ENCODE measurements around the gene DAAM2. TPM values are rescaled to one million over a fixed set of nuclear protein-coding genes. Genes with fewer than 3 reads are reported as not detected.

The DAAM2 gene
- total and polyA plus RNA-seq, 2 donors (not counting 3 experiments of a cell fraction or from before 2014, with no cell fraction given) = 0.42 to 0.44 TPM

DNA sequence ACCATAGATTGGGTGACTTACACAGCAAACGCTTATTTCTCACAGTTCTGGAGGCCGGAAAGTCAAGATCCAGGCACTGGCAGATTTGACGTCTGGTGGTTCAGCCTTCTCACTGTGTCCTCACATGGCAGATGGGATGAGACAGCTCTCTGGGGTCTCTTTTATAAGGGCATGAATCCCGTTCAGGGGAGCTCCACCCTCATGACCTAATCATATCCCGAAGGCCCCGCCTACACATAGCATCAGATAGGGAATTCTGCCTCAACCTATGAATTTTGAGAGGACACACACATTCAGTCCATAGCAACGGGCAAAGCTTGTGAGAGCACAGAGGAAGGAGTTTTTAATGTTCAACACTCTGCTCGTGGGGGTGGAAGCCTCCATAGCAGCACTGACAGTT is 27.5 kb downstream of the DAAM2 start:
- Histone ChIP-seq H3K79me2 (ENCODE audit: control insufficient read depth, insufficient read depth, low read length) (no peaks in the 10 kb centered on the region), H3K4me1 (ENCODE audit: control insufficient read depth, extremely low read depth, insufficient read depth, low read length) (no peaks in the 10 kb centered on the region), H3K9me1 (replicated peaks; ENCODE audit: control insufficient read depth, extremely low read depth, insufficient read depth, low read length) (no peaks in the 10 kb centered on the region), H4K20me1 (replicated peaks; ENCODE audit: control insufficient read depth, extremely low read depth, insufficient read depth, low read length) (no peaks in the 10 kb centered on the region), H3K9ac (replicated peaks; ENCODE audit: extremely low read depth, insufficient read depth, low read length) (no peak overlapping the region), H3K27ac (ENCODE audit: insufficient read depth, low read depth, low read length) (no peak overlapping the region), H3K27me3 (ENCODE audit: control insufficient read depth in 2 of 2, insufficient read depth in 2 of 2, low read length in 2 of 2) (no peaks in the 10 kb centered on the region), H3K36me3 (ENCODE audit: control insufficient read depth in 2 of 2, extremely low read depth in 1 of 2, insufficient read depth in 2 of 2, low read length in 2 of 2) (no peaks in the 10 kb centered on the region), H3K9me3 (replicated peaks; ENCODE audit: control insufficient read depth, insufficient read depth, low read length) (no peaks in the 10 kb centered on the region), H3K4me3 (replicated peaks in 1 of 3; ENCODE audit: insufficient read depth in 1 of 3, low read depth in 1 of 3, low read length in 3 of 3) (no peak overlapping the region), H3K4me2 (ENCODE audit: insufficient read depth, low read length) (no peak overlapping the region), H2AFZ (ENCODE audit: low read depth, low read length) (no peak overlapping the region)
- FAIRE-seq = no peak
- dilution Hi-C loops (cut with MboI; ENCODE audit: extremely low pct_ligation_motif_present, low sequenced_read_pairs) (no loop called here), intact Hi-C loops (cut with micrococcal nuclease) (no loop called here)
- BruUV-seq (replicated peaks) = no TSS peak
- ChIA-PET POLR2A (no interaction called here), CTCF (no interaction called here)
- TF ChIP-seq, protein P1, sequence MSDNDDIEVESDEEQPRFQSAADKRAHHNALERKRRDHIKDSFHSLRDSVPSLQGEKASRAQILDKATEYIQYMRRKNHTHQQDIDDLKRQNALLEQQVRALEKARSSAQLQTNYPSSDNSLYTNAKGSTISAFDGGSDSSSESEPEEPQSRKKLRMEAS (IDR thresholded peaks at IDR 0.05; ENCODE audit: insufficient read depth, insufficient read length) = no peak
- TF ChIP-seq, protein P2, sequence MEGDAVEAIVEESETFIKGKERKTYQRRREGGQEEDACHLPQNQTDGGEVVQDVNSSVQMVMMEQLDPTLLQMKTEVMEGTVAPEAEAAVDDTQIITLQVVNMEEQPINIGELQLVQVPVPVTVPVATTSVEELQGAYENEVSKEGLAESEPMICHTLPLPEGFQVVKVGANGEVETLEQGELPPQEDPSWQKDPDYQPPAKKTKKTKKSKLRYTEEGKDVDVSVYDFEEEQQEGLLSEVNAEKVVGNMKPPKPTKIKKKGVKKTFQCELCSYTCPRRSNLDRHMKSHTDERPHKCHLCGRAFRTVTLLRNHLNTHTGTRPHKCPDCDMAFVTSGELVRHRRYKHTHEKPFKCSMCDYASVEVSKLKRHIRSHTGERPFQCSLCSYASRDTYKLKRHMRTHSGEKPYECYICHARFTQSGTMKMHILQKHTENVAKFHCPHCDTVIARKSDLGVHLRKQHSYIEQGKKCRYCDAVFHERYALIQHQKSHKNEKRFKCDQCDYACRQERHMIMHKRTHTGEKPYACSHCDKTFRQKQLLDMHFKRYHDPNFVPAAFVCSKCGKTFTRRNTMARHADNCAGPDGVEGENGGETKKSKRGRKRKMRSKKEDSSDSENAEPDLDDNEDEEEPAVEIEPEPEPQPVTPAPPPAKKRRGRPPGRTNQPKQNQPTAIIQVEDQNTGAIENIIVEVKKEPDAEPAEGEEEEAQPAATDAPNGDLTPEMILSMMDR (IDR thresholded peaks at IDR 0.05; ENCODE audit: extremely low read depth in 1 of 2, insufficient read depth in 1 of 2, low read depth in 1 of 2, low read length in 2 of 2) = no peak
- TF ChIP-seq POLR2AphosphoS5 (IDR thresholded peaks at IDR 0.05; ENCODE audit: insufficient read depth, low read depth, low read length) (no peak), FOS (IDR thresholded peaks at IDR 0.05; ENCODE audit: borderline replicate concordance, insufficient read depth, low read length) (no peak), GATA2 (IDR thresholded peaks at IDR 0.05; ENCODE audit: insufficient read depth, insufficient read length, low read depth, low read length) (no peak), EZH2 (IDR thresholded peaks at IDR 0.05; ENCODE audit: borderline replicate concordance, low read depth, low read length, severe bottlenecking) (no peak), MYC (IDR thresholded peaks at IDR 0.05; ENCODE audit: low read depth, low read length) (no peak), POLR2A (IDR thresholded peaks at IDR 0.05; ENCODE audit: low read depth, low read length) (no peak), JUN (IDR thresholded peaks at IDR 0.05; ENCODE audit: borderline replicate concordance, insufficient read depth, insufficient read length, low read depth) (no peak)
- DNase-seq (ENCODE audit: low read depth, low spot score) = no peak
